ENCODE measurements around the gene ZNF575. TPM values are rescaled to one million over a fixed set of nuclear protein-coding genes. Genes with fewer than 3 reads are reported as not detected.

The ZNF575 gene
- total RNA-seq, 1 donor from 2014 or later = 4.1 TPM

GRCh38 chr19:43532571-43532961, 422 bp upstream of the ZNF575 start:
- H3K4me3 Mint-ChIP-seq (ENCODE audit: unreplicated experiment) = peak overlapping the region; percentile 89
- no peaks in the 10 kb centered on the region for H3K9me3 Mint-ChIP-seq (ENCODE audit: low read depth)
- peaks cover 29% of the 10 kb centered on the region for H3K4me1 Mint-ChIP-seq (ENCODE audit: low read depth)
- H3K36me3 Mint-ChIP-seq (ENCODE audit: low read depth) = peaks cover 5% of the 10 kb centered on the region
- H3K27ac Mint-ChIP-seq (ENCODE audit: unreplicated experiment) = peak overlapping the region; percentile 99
- no peak for TF ChIP-seq CTCF (IDR thresholded peaks at IDR 0.05)
- peak; percentile 87 for DNase-seq (ENCODE audit: low spot score)
- H3K27me3 Mint-ChIP-seq (ENCODE audit: low read depth) = no peaks in the 10 kb centered on the region

- H3K4me3 Mint-ChIP-seq (ENCODE audit: unreplicated experiment) = peak overlapping the region; percentile 89
- peak overlapping the region; percentile 99 for H3K27ac Mint-ChIP-seq (ENCODE audit: unreplicated experiment)
These were observed 737 bp downstream of the ZNF575 start for GRCh38 chr19:43533546-43534304.

GRCh38 chr19:43534305-43534815, 1.4 kb downstream of the ZNF575 start:
- Mint-ChIP-seq H3K9me3 (ENCODE audit: low read depth) (peaks cover 6% of the 10 kb centered on the region), H3K4me3 (ENCODE audit: unreplicated experiment) (peak overlapping the region; percentile 89), H3K27ac (ENCODE audit: unreplicated experiment) (peak overlapping the region; percentile 99), H3K36me3 (ENCODE audit: low read depth) (peaks cover 16% of the 10 kb centered on the region), H3K4me1 (ENCODE audit: low read depth) (peaks cover 26% of the 10 kb centered on the region), H3K27me3 (ENCODE audit: low read depth) (no peaks in the 10 kb centered on the region)
- no peak for TF ChIP-seq CTCF (IDR thresholded peaks at IDR 0.05)
- DNase-seq (ENCODE audit: low spot score) = no peak

More at GRCh38 chr19:43533546-43534304, 737 bp downstream of the ZNF575 start:
- TF ChIP-seq CTCF (IDR thresholded peaks at IDR 0.05) = no peak
- Mint-ChIP-seq H3K36me3 (ENCODE audit: low read depth) (peaks cover 11% of the 10 kb centered on the region), H3K9me3 (ENCODE audit: low read depth) (peaks cover 2% of the 10 kb centered on the region), H3K27me3 (ENCODE audit: low read depth) (no peaks in the 10 kb centered on the region), H3K4me1 (ENCODE audit: low read depth) (peaks cover 26% of the 10 kb centered on the region)
- peak; percentile 99 for DNase-seq (ENCODE audit: low spot score)

- Mint-ChIP-seq H3K9me3 (ENCODE audit: low read depth) (peaks cover 6% of the 10 kb centered on the region), H3K36me3 (ENCODE audit: low read depth) (peaks cover 19% of the 10 kb centered on the region), H3K27me3 (ENCODE audit: low read depth) (no peaks in the 10 kb centered on the region), H3K27ac (ENCODE audit: unreplicated experiment) (peak overlapping the region; percentile 99), H3K4me1 (ENCODE audit: low read depth) (peaks cover 26% of the 10 kb centered on the region), H3K4me3 (ENCODE audit: unreplicated experiment) (peak overlapping the region; percentile 51)
- peak; percentile 74 for TF ChIP-seq CTCF (IDR thresholded peaks at IDR 0.05)
- peak; percentile 92 for DNase-seq (ENCODE audit: low spot score)
These were observed 2.1 kb downstream of the ZNF575 start for GRCh38 chr19:43534816-43535761.

GRCh38 chr19:43538922-43539321, 5.9 kb downstream of the ZNF575 start:
- Mint-ChIP-seq H3K36me3 (ENCODE audit: low read depth) (peaks cover 41% of the 10 kb centered on the region), H3K9me3 (ENCODE audit: low read depth) (peaks cover 6% of the 10 kb centered on the region), H3K27me3 (ENCODE audit: low read depth) (no peaks in the 10 kb centered on the region), H3K4me3 (ENCODE audit: unreplicated experiment) (no peak overlapping the region), H3K4me1 (ENCODE audit: low read depth) (peaks cover 14% of the 10 kb centered on the region), H3K27ac (ENCODE audit: unreplicated experiment) (no peak overlapping the region)
- TF ChIP-seq CTCF (IDR thresholded peaks at IDR 0.05) = no peak
- no peak for DNase-seq (ENCODE audit: low spot score)
